NCI-H187 (cell line): ENCODE measurements around the gene SLC35A5.
A peak's percentile ranks its signal among the peaks of the same experiment; 100 is the strongest.

ENCODE experiments used
- DNase-seq, 2 experiments: peaks; one replicate each; lab custom pipeline; 2025; lab: John Stamatoyannopoulos, UW

The SLC35A5 gene

DNA sequence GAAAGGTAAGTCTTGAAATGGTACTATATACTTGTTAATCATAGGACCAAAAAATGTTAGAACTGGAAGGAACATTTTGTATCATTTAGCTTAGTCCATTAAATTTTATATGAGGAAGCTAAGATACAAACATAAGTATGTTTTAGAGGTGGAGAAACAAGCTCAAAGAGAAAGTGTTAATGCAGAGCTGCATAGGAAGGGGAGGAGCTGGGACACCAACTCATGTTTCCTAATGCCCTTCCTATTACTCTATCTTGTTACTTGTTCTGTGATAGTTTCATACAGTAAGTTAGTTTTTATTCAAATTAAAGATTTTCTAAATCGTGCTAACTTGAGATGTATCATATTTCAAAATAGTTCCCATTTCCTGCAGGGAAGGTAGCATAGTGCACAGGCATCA, 7.4 kb downstream of the SLC35A5 start:
- no peak for DNase-seq

DNA sequence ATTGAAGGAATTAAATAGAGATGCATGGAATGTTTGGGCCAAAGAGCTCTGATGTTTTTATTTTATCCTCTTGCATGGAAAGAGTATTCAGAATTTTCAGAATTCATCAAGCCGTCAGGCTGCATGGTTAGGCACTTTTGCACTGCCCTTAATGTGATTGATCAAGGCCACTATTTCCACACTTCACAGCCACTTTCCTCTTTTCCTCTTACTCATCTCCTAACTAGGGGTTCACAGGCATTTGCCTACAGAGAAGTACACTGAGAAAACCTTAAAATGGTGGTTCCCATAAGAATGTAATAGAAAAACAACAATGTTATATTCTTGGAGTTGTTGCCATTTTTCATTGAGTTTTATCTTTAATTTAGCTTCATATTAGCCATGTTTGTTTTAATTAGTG, 10.9 kb downstream of the SLC35A5 start:
- DNase-seq, result no peak

DNA sequence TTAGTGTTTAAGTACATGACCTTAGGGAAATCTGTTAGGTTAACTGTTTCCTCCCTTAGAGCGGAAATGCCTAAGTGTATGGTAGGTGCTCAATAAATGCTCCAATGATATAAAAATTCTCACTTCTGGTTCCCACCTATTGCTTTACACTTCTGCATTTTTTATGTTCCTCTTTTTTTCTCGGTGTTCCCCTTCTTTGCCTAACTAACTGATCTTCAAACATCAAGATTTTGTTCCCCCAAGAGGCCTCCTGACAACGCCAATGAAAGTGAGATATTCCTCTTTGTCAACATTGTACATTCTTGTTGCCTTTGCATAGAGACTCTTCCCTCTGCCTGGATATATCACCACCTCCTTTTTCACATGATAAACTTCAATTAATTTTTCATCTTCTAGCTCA, 17.4 kb downstream of the SLC35A5 start:
- DNase-seq, result no peak

DNA sequence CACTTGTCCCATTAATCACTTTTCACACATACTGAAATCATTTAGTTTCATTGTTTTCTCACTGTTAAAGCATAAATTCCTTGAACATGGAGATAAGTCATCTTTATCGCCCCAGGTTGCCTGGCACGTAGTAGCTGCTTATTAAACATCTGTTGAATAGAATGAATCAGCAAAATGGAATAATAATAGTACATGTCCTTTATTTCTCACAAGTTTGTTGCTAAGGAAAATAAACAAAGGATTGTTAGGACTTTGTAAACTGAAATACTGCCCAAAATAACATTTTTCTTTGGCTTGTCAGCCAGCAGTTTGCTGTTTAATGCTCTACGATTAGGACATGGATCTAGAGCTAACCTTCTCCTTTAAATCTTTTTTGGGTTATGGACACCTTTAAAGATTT, 17.9 kb downstream of the SLC35A5 start:
- no peak for DNase-seq

DNA sequence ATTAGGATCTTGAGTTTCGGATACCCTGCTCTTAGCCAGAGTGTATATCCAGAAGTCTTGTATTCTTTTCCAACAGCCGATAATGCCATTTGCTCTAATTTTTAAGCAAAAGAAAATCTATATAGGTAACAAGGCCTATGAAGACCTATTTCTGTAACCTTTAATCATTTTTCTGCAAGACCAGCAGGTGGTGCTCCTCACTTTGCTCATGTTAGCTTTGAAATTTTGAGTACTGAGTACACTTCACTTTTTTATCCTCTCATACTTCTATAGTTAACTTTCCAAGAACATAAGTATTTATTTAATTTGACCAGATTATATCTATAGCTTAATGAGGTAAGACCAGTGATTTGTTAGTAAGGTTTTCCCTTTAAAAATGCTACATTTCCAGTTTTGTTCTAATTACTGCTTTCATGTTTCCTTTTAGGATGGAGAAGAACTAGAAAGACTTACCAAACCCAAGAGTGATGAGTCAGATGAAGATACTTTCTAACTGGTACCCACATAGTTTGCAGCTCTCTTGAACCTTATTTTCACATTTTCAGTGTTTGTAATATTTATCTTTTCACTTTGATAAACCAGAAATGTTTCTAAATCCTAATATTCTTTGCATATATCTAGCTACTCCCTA, 20.5 kb downstream of the SLC35A5 start:
- no peak for DNase-seq

DNA sequence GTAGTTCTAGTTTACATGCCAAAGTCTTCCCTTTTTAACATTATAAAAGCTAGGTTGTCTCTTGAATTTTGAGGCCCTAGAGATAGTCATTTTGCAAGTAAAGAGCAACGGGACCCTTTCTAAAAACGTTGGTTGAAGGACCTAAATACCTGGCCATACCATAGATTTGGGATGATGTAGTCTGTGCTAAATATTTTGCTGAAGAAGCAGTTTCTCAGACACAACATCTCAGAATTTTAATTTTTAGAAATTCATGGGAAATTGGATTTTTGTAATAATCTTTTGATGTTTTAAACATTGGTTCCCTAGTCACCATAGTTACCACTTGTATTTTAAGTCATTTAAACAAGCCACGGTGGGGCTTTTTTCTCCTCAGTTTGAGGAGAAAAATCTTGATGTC, 21.3 kb downstream of the SLC35A5 start:
- no peak for DNase-seq

DNA sequence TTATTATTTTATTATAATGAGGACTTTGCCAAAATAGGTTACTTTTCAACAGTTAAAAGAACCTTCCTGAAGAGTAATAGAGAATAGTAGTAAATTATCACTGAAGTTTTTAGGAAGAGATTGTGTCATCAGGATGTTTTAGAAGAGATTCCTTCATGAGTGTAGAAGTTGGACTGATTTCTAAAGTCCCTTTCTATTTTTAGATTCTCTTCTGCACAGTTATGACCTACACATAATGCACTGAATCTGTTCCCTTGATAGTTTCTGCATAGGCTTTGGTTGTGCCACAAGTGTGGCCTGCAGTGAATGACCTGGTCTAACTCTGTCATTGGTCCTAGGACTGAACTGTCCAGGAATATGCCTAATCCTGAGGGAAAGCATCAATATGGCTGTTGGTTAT, 23.9 kb downstream of the SLC35A5 start:
- no peak for DNase-seq

DNA sequence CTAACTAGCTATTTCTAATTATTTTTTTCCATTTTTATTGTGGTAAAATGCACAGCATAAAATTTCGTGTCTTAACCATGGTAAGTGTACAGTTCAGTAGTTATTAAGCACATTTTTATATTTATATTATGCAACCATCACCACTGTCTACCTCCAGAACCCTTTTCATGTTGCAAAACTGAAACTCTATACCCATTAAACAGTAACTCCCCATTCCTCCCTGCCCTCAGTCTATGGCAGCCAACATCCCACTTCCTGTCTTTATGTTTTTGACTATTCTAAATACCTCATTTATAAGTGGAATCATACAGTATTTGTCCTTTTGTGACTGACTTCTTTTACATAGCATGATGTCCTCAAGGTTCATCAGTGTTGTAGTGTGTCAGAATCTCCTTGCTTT, 25.5 kb downstream of the SLC35A5 start:
- DNase-seq, result no peak

DNA sequence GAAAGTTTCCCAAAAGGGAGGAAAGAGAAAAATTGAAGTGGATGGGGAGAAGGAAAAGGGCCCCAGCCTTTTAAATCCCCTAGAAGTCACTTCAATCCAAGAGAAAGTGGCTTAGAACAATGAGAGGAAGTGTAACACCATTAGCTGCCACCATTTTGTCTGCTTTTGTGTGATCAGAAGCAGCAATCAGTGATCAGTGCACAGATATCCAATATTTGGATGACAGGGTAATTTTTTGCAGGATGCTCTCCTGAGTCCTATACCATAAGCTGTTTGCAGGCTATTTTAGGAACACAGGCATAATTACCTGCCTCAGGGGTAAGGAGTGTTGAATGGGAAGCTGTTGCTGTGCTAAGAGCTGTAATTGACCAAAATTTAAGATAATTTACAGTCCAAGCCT, 31.4 kb downstream of the SLC35A5 start:
- DNase-seq, result no peak

DNA sequence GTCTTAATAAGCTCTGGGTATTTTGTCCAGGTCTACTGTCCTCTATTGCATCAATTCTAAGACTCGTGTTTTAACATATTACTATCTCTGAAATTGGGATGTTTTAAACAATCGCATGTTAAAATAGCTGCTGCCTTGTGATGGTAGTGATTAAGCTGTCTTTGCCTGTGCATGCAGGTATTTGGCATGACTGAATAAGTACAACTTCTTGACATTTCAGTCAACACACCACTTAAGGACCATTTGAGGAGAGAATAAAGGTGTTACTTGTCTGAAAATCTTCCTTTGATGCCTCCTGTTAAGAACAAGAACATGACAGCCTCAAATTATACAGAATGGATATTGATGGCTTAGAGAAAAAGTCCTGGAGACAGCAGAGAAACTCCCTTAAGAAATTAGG, 33.0 kb downstream of the SLC35A5 start:
- DNase-seq, result no peak

DNA sequence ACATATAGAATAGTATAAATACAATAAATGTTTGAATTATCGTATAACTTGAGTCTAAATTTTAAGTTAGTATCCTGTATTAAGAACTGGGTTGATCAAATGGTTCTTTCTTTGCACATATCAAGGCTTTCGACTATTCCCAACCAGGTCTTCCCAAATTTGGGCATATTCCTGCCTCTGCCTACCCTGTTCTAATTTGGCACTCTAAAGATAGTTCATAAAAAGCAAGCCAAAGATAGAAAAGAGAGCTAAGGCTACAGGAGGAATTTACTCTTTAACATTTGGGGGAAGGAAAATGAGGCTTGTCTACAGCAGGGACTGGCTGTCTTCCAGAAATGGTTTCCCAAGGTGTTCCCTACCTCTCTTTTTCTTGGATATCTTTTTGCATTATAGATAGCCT, 36.1 kb downstream of the SLC35A5 start:
- DNase-seq, result no peak

DNA sequence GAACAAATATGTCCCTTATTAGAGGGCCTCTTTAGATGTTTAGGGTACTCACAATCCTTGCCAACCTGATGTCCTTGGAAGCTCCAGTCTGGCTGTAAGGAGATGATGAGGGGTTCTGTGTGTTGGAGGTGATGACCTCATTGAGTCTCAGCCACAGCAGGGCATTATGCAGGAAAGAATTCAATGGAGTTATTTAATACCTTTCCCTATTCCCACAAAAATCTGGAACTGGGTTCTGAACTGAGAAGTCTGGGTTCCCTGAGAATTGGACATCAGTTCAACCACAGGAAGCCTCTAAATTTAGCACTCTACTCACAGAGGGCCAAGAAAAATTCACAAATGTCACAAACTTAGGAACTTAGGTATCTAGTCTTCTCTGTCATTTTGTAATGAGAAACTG, 36.9 kb downstream of the SLC35A5 start:
- DNase-seq, result no peak

DNA sequence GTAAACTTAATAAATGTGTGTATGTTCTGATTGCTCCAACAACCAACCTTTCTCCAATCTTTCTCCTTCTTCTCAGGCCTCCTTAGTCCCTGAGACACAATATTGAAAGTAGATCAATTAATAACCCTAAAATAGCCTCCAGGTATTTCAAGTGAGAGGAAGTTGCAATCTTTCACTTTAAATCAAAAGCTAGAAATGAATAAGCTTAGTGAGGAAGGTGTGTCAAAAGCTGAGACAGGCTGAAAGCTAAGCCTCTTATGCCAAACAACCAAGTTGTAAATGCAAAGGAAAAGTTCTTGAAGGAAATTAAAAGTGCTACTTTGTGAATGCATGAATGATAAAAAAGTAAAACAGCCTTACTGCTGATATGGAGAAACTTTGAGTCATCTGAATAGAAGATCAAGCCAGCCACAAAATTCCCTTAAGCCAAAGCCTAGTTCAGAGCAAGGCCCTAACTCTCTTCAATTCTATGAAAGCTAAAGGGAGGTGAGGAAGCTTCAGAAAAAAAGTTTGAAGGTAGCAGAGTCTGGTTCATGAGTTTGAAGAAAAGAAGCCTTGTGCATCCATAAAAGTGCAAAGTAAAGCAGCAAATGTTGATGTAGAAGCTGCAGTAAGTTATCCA, 40.5 kb downstream of the SLC35A5 start:
- no peak for DNase-seq

DNA sequence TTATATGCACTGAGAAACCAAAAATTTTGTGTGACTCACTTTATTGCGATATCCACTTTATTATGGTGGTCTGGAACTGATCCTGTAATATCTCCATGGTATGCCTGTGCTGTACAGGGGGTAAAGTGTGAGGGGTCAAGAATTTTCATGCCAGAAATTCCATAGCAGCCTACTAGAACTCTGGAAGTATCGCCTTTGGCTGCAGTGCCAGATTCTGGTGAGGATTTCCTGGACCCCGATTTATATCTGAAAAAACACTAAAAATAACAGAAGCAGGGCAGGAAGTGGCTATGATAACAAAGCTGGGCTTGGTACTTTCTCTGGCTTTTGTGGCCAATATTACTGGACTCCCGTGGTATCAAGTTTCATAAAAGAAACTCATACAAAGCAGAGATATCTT, 42.7 kb downstream of the SLC35A5 start:
- no peak for DNase-seq

DNA sequence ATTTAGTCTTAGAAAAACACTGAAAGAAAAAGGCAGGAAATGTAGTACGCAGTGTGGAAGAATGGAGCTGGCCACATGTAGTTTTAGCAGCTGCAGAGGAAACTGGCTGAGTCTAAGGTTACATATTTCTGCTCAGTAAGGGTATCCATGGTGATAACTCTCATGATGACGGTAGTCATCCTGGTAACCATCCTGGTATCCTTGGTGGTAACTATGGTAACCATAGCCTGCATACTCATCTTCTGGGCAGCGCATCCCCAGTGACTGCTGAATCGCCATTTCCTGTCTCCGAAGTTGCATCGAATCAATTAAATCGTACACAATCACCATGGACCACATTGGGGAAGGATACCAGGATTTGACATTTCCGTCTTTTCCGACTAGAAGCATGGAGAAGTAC, 43.4 kb downstream of the SLC35A5 start:
- DNase-seq, result no peak

DNA sequence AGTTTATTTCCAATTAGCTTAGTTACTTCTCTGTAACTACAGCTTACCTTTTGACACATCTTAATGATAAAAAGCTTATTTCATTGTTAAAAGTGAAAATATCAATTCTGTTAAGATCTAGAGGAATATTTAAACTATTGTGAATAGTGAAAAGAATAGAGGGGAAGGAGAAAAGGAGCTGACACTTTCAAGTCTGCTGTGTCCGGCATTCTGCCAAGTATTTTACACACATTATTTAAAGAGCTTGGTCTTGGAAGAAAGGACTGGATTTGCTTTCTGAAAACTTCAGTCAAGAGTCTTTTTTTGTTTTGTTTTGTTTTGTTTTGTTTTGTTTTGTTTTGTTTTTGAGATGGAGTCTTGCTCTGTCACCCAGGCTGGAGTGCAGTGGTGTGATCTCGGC, 44.3 kb downstream of the SLC35A5 start:
- no peak for DNase-seq

DNA sequence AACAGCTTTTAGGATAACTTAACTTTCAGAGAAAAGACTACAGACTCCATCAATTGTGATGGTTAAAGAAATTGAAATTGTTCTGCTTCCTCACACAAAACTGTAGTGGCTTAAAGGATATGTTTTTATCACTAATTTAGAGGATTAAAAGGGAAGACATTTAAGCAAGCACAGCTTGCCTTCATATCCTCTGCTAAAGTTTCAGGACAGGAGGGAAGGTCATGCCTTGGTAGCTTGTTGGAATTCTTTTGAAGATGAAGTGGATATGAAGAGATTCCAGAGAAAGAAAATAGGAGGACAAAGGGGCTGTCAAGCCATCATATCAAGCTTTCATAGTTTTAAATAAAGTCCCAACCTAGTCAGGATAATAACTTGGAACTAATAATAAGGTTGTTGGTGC, 46.0 kb downstream of the SLC35A5 start:
- DNase-seq, result no peak

DNA sequence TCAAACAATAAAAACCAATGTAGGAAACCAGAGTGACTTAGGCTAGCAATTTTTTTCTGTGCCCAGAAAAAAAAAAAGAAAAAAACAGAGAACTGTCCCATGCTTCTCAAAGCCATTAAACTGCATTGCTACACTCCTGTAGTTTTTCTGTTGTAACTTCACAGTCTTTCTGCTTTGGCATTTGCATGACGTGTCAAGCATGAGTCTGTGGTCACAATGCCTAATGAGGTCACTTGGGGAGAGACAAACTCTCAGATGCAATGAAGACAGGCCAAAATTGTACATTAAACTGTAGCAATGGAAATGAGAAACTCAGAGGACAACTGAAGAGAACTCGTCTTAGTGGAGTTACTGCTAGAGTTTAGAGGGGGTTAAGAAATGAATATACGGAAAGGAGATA, 48.3 kb downstream of the SLC35A5 start:
- no peak for DNase-seq

DNA sequence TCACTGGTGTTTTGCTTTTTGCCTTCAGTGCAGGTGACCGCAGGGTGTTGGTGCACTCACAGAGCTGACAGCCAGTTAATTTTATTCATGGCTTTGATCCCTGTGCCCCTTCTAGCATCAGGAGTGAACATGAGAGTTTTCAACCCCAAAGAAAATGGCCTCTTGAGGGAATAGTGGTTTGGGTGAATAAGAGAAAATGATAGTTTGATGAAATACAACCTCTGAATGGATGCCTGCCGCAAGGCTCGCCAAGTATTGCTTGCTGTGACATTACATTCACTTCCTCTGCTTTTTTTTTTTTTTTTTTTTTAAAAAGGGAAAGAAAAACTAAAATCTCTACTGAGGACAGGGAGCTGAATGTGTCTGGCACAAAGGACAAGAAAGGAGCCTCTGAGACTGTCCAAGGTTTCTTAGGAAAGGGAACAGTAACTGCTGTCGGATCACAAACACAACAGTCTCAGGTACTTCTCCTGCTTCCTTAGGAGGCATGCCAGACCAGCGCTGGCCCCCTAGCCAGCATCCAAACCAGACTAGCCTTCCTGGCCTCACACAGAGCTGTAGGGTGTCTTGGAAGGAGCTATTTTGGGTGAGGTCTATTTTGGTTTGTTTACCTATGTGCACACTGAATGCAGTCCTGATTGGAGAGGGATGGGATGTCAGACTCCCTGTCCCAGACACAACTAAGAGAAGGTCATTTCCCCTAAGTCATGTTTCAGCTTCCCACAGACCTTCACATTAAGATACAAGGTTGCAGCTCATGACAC, 50.1 kb downstream of the SLC35A5 start:
- peak; percentile 14 to 53 for DNase-seq

DNA sequence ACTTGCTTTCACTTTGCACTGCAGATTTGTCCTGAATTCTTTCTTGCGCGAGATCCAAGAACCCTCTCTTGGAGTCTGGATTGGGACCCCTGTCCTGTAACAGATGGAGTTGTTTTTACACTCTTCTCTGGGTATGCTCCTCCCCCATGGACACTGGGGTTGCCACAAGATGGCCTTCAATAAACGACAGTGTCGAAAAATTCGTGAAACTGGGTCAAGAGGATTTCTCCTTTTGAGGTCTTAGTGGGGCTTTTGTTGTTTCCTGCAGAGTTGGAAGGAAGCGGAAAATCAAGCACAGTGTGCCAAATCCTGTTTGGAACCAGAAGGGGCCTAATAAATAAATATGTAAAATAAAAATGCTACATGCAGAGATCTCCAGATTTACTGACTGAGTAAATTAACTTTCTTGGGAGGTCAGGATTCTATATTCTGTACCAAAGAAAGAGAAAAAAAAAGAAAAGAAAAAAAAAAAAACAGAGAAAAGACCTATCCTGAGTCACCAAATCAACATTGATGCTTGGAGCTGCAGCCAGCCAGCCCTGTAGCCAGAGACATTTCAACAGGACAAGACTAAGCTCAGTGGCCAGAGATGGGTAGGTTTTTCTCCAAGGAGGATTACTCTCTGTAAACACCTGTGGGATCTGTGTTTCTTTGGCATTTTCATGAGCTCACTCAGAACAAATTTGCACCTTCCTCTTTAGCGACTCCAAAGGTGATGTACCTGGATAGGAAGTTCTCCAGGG, 54.3 kb downstream of the SLC35A5 start:
- no peak for DNase-seq

DNA sequence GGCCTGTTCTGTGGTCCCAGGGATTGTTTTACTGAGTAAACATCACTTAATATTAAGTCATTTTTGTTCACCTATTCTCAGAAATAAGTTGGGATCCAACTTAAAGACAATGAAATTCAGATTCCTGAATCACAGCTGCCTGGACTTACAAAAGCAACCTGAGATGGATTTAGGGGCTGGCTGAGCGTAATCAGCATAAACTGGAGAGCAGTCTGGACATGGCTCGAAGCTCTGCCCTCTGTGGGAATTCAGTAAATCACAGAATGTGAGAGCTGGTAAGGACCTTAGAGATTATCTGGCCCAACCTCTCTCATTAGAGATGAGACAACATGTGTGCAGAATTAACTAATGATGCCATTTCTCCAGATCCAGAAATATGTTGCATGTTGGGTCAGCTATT, 55.4 kb downstream of the SLC35A5 start:
- DNase-seq, result no peak

DNA sequence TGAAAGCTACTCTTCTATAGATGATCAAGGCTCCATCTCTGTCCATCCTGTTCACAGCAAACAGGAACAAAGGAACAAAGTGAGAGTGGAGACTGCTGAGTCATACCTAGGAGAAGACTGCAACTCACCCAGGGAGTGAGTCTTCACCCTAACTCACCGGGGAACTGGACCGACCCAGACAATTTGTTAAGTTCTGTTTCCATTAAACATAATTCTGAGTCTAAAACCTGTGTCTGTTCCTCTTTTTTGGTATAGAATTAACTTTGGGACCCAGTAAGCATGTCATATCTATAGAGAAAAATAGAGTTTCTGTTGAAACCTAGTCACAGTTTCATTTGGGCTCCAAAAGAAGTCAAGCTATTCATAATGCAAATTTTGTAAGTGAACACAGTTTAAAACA, 57.5 kb downstream of the SLC35A5 start:
- no peak for DNase-seq

DNA sequence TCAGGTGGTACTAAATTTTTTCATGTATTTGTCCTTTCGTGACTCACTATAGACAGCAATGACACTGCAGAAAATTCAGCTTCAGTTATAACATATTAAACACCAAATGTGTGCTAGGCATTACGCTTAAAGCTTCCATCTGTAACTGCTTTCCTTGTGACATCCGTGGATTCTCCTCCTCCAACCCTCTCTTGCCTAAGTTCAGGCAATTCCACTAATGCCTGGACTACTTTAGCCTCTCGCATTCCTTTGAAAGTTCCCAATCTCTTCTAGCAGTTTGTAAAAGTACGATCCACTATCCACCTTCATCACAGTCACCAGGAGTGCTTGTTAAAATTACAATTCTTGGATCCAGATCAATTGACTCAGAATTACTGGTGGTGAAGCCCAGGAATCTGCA, 61.4 kb downstream of the SLC35A5 start:
- no peak for DNase-seq
